HEK293 (cell line): ENCODE results near the gene ZNF611.

Experiments used
- CTCF ChIP-seq: fragments of 450-650 bp; formaldehyde crosslinking; IDR thresholded peaks from 2 replicates; pipeline ENCODE4 v1.5.1; 2016; ENCODE audit warnings: missing biosample characterization, missing genetic modification characterization
- PBX3 ChIP-seq: sonication (generic); formaldehyde crosslinking; IDR thresholded peaks from 2 replicates; pipeline ENCODE4 v1.8.1; 2022; ENCODE audit warnings: mild to moderate bottlenecking, moderate library complexity, missing genetic modification reagents
- ZBTB17 ChIP-seq: fragments of 450-650 bp; formaldehyde crosslinking; IDR thresholded peaks from 2 replicates; pipeline ENCODE4 v1.5.1; 2016; ENCODE audit warnings: missing biosample characterization, missing genetic modification characterization
- ZFP3 ChIP-seq: fragments of 450-650 bp; formaldehyde crosslinking; IDR thresholded peaks from 2 replicates; pipeline ENCODE4 v1.5.1; 2016; ENCODE audit warnings: low read depth, missing biosample characterization, missing genetic modification characterization
- ZNF274 ChIP-seq, 2 experiments: fragments of 200-500 bp in 1 of 2; fragments of 450-650 bp in 1 of 2; sonication (Bioruptor generic) in 1 of 2; formaldehyde crosslinking in 1 of 2; IDR thresholded peaks; 2 replicates each; pipeline versions ENCODE4 v1.5.1 to v1.6.1; 2014 to 2016; ENCODE audit warnings: borderline replicate concordance in 1 of 2, inconsistent platforms in 1 of 2, low read length in 1 of 2, missing biosample characterization in 1 of 2, missing genetic modification characterization in 1 of 2
- ZNF416 ChIP-seq: fragments of 450-650 bp; formaldehyde crosslinking; IDR thresholded peaks from 2 replicates; pipeline ENCODE4 v1.5.1; 2016; ENCODE audit warnings: missing biosample characterization, missing genetic modification characterization
- ZNF510 ChIP-seq: fragments of 450-650 bp; formaldehyde crosslinking; IDR thresholded peaks from 2 replicates; pipeline ENCODE4 v1.5.1; 2018; ENCODE audit warnings: mild to moderate bottlenecking, missing genetic modification characterization, missing biosample characterization; ENCODE audit not compliant: insufficient replicate concordance
- ZNF521 ChIP-seq: fragments of 450-650 bp; formaldehyde crosslinking; IDR thresholded peaks from 2 replicates; pipeline ENCODE4 v1.5.1; 2017; ENCODE audit warnings: missing biosample characterization, mild to moderate bottlenecking, missing genetic modification characterization
- ZNF660 ChIP-seq: fragments of 450-650 bp; IDR thresholded peaks from 2 replicates; pipeline ENCODE4 v1.5.1; 2018; ENCODE audit warnings: missing biosample characterization, mild to moderate bottlenecking, missing genetic modification characterization
- ZNF785 ChIP-seq: fragments of 450-650 bp; formaldehyde crosslinking; IDR thresholded peaks from 2 replicates; pipeline ENCODE4 v1.5.1; 2016; ENCODE audit warnings: missing biosample characterization, missing genetic modification characterization

- TF ChIP-seq ZNF660 (tag by site-specific recombination) (no peak), CTCF (tag by site-specific recombination) (no peak), ZNF274 (IDR thresholded peaks at IDR 0.05; ENCODE audit: low read length) (no peak), ZNF274 (tag by site-specific recombination; IDR thresholded peaks at IDR 0.05; ENCODE audit: borderline replicate concordance) (no peak), ZNF521 (no peak), ZNF510 (tag by site-specific recombination) (no peak), ZNF785 (tag by site-specific recombination) (no peak), ZBTB17 (tag by site-specific recombination) (no peak), PBX3 (CRISPR knock-in tag) (no peak), ZFP3 (tag by site-specific recombination) (no peak), ZNF416 (tag by site-specific recombination) (no peak)
Measured at GRCh38 chr19:52724701-52725514, 9.9 kb downstream of the ZNF611 start.
